MCF 10A (cell line): ENCODE measurements around the gene BPIFB2. TPM values are rescaled to one million over a fixed set of nuclear protein-coding genes. Genes with fewer than 3 reads are reported as not detected.

Source experiments
- BruUV-seq: library from RNA; stranded (reverse); fragments of 400-500 nt; replicated peaks from 2 replicates; lab custom pipeline; 2021; lab: Mats Ljungman, UMichigan
- CTCF ChIA-PET: fragments of 300-600 bp; sonication (Branson Sonifier 250); formaldehyde crosslinking; extraction: SDS; loops from one replicate; lab custom pipeline; 2021; ENCODE audit warnings: antibody characterized with exemption, inconsistent platforms; lab: Yijun Ruan, JAX
- POLR2A ChIA-PET: fragments of 300-600, 350-650 bp; sonication (Branson Sonifier 250); formaldehyde crosslinking; extraction: SDS; loops from one replicate; lab custom pipeline; 2020; ENCODE audit warnings: antibody characterized with exemption, inconsistent platforms; lab: Yijun Ruan, JAX
- DNase-seq: peaks from one replicate; pipeline ENCODE4 v3.0.0-alpha.2; 2018; ENCODE audit not compliant: unreplicated experiment
- H3K27ac Mint-ChIP-seq: one replicate; pipeline ENCODE4 v1.8.0; 2022; ENCODE audit warnings: mild to moderate bottlenecking, low read depth, mixed read lengths; ENCODE audit not compliant: unreplicated experiment
- H3K27me3 Mint-ChIP-seq: one replicate; pipeline ENCODE4 v1.8.0; 2022; ENCODE audit warnings: mixed read lengths; ENCODE audit not compliant: insufficient read depth, unreplicated experiment
- H3K36me3 Mint-ChIP-seq: one replicate; pipeline ENCODE4 v1.8.0; 2022; ENCODE audit warnings: mild to moderate bottlenecking, moderate library complexity, mixed read lengths; ENCODE audit not compliant: insufficient read depth, unreplicated experiment
- H3K4me1 Mint-ChIP-seq: one replicate; pipeline ENCODE4 v1.8.0; 2022; ENCODE audit warnings: mixed read lengths; ENCODE audit not compliant: insufficient read depth, unreplicated experiment
- H3K4me3 Mint-ChIP-seq: one replicate; pipeline ENCODE4 v1.8.0; 2022; ENCODE audit warnings: mild to moderate bottlenecking, moderate library complexity, mixed read lengths; ENCODE audit not compliant: unreplicated experiment
- H3K9me3 Mint-ChIP-seq: one replicate; pipeline ENCODE4 v1.8.0; 2022; ENCODE audit warnings: mixed read lengths; ENCODE audit not compliant: unreplicated experiment
- intact Hi-C: fragments of 100-400 bp; cut with micrococcal nuclease; formaldehyde crosslinking; loops from 2 replicates; pipeline ENCODE4 v1.14.1; 2022
- total RNA-seq: library from RNA; stranded (reverse); gene quantifications from 2 replicates; pipeline ENCODE4 v1.2.3, GENCODE V29; 2022
- TF ChIP-seq, protein P1 (sequence below): fragments of 200-600 bp; IDR thresholded peaks from one replicate; pipeline ENCODE4 v1.8.0; 2022; ENCODE audit warnings: antibody characterized with exemption, mild to moderate bottlenecking; ENCODE audit not compliant: unreplicated experiment

The BPIFB2 gene
- total RNA-seq, 1 experiment from 2014 or later = not detected

DNA sequence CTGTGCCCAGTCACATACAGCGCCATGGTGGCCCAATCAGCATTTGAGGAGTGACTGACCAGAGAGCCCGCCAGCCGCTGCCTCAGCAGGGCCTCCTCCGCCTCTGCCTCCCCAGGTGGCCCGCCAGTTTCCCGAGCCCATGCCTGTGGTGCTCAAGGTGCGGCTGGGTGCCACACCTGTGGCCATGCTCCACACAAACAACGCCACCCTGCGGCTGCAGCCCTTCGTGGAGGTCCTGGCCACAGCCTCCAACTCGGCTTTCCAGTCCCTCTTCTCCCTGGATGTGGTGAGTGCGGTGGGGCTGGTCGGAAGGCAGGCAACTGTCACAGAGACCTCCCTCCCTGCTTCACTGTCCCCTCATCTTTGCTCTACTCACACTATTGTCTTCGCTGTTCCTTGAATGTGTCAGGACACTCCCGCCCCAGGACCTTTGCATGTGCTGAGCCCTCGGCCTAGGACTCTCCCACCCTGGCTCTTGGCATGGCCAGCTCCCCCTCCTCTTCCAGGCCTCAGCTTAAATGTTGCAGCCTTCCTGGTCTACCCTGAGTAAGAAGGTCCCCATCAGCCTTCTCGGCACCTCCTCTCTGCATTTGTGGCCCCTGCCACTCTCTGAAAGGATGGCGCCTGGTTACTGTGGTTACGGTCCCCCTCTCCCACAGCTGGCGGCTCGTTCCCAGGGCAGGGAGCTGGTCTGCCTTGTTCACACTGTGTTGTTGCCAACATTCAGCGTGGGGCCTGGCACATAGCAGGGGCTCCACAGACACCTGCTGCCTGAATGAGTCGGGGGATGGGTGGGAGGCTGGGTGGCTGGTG lies 12.2 kb downstream of the BPIFB2 start:
- no TSS peak for BruUV-seq
- no peak overlapping the region for H3K27ac Mint-ChIP-seq
- H3K4me3 Mint-ChIP-seq = no peak overlapping the region

DNA sequence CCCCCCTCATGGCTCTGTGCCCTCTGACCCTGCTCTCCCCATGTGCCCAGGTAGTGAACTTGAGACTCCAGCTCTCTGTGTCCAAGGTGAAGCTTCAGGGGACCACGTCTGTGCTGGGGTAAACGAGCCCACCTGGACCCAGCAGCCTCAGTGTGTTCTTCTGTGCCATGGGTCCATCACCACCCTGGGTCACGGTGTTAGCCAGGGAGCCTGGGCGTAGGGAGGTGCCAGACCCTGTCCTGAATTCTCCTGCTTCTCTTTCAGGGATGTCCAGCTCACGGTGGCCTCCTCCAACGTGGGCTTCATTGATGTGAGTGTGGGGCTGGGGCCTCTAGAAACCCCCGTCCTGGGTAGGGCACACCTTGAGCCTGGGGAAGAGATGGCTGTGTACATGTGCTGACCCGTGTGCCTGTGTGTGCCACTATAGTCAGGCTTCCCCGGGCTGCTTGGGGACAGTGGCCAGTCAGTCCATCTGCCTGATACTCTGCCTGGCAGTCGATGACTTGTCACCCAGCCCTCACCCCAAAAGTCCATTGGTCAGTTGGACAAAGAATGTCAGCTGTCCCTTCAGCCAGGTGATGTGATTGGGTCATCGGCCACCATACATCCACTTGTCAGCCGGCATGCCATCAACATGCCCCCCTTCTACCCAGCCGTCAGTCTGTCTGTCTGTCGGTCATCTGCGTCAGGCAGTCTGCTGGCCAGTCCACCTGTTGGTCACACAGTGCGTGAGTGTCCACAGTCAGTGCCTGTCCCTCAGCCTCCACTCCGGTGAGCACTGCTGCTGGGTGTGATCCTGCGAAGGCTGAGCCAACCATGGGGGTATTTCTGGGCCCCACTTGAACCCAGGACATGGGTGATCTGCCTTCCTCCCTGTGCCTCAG lies 13.0 kb downstream of the BPIFB2 start:
- Mint-ChIP-seq H3K36me3 (no peaks in the 10 kb centered on the region), H3K4me3 (no peak overlapping the region), H3K9me3 (no peaks in the 10 kb centered on the region), H3K27me3 (peaks cover 35% of the 10 kb centered on the region), H3K4me1 (no peaks in the 10 kb centered on the region), H3K27ac (no peak overlapping the region)
- TF ChIP-seq, protein P1, sequence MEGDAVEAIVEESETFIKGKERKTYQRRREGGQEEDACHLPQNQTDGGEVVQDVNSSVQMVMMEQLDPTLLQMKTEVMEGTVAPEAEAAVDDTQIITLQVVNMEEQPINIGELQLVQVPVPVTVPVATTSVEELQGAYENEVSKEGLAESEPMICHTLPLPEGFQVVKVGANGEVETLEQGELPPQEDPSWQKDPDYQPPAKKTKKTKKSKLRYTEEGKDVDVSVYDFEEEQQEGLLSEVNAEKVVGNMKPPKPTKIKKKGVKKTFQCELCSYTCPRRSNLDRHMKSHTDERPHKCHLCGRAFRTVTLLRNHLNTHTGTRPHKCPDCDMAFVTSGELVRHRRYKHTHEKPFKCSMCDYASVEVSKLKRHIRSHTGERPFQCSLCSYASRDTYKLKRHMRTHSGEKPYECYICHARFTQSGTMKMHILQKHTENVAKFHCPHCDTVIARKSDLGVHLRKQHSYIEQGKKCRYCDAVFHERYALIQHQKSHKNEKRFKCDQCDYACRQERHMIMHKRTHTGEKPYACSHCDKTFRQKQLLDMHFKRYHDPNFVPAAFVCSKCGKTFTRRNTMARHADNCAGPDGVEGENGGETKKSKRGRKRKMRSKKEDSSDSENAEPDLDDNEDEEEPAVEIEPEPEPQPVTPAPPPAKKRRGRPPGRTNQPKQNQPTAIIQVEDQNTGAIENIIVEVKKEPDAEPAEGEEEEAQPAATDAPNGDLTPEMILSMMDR = no peak
- POLR2A ChIA-PET = no interaction called here
- no TSS peak for BruUV-seq
- CTCF ChIA-PET = no interaction called here
- DNase-seq = no peak
- intact Hi-C loops = no loop called here

More for the DNA sequence above, 12.2 kb downstream of the BPIFB2 start:
- DNase-seq = no peak
- intact Hi-C loops = no loop called here
- no peaks in the 10 kb centered on the region for H3K9me3 Mint-ChIP-seq
- no peaks in the 10 kb centered on the region for H3K36me3 Mint-ChIP-seq
- POLR2A ChIA-PET = no interaction called here
- peaks cover 43% of the 10 kb centered on the region for H3K27me3 Mint-ChIP-seq
- no peaks in the 10 kb centered on the region for H3K4me1 Mint-ChIP-seq
- TF ChIP-seq, protein P1 = no peak
- CTCF ChIA-PET = no interaction called here

DNA sequence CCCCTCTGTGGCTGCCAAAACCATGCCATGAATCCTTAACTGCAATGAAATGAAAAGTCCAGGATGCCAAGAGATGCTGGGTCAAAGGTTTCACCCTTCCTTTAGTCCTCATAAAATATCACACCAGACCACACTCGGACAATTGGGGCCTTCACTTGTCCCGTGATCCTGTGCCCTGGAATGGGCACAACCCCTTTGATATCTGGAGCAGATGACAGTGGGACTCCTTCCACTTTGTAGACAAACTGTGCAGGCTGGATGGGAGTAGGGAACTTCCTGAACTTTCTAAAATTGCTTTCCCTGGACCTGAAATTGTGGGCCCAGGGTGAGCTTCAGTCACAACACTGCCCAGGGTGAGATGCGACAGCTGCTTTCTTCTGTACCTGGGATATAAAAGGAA lies 14.4 kb downstream of the BPIFB2 start:
- POLR2A ChIA-PET = interaction anchor here (1.1 kb wide), 1 partner anchor 115 kb away, joined by 3 read pairs; no protein-coding TSS in a partner anchor
- CTCF ChIA-PET = no interaction called here
- no peaks in the 10 kb centered on the region for H3K9me3 Mint-ChIP-seq
- H3K4me3 Mint-ChIP-seq = no peak overlapping the region
- peaks cover 21% of the 10 kb centered on the region for H3K27me3 Mint-ChIP-seq
- TF ChIP-seq, protein P1 = no peak
- BruUV-seq = no TSS peak
- H3K4me1 Mint-ChIP-seq = no peaks in the 10 kb centered on the region
- no peak overlapping the region for H3K27ac Mint-ChIP-seq
- no peaks in the 10 kb centered on the region for H3K36me3 Mint-ChIP-seq
- intact Hi-C loops = no loop called here
- DNase-seq = no peak

DNA sequence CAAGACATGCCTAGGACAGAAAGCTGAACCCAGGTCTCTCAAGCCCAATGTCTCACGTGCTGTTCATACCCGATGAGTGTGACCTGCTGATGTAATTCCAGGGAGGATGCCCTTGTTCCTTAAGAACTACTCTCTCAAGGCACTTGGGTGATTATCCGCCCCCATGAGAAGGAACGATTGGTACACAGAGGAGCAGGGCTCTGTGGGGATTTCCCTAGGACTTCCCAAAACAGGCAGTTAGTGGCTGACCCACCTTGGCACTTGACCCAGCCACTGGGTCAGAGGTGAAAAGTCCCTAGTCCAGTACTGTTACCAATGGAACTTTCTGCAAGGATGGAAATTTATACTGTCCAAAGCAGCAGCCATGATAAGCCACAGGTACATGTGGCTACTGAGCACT lies 14.8 kb downstream of the BPIFB2 start:
- H3K4me3 Mint-ChIP-seq = no peak overlapping the region

More for the DNA sequence above, 14.8 kb downstream of the BPIFB2 start:
- no peaks in the 10 kb centered on the region for H3K9me3 Mint-ChIP-seq
- no peak for DNase-seq
- H3K27ac Mint-ChIP-seq = no peak overlapping the region
- CTCF ChIA-PET = no interaction called here
- no peaks in the 10 kb centered on the region for H3K36me3 Mint-ChIP-seq
- intact Hi-C loops = no loop called here
- POLR2A ChIA-PET = interaction anchor here (1.1 kb wide), 1 partner anchor 114 kb away, joined by 3 read pairs; no protein-coding TSS in a partner anchor
- peaks cover 17% of the 10 kb centered on the region for H3K27me3 Mint-ChIP-seq
- BruUV-seq = no TSS peak
- H3K4me1 Mint-ChIP-seq = no peaks in the 10 kb centered on the region
- TF ChIP-seq, protein P1 = no peak
